Gastrocnemius medialis (tissue), 4 donors: ENCODE data around the gene ST6GALNAC3. TPM values are rescaled to one million over a fixed set of nuclear protein-coding genes. Genes with fewer than 3 reads are reported as not detected.

ENCODE experiments used
- ATAC-seq, 2 donors: fragments of 150-250 bp; one replicate each; pipeline ENCODE4 v1.9.1; 2016
- DNase-seq, 2 donors: peaks; one replicate each; pipeline ENCODE4 v3.0.0-alpha.2; 2019
- H3K27ac ChIP-seq, 4 donors: fragments of 200-600 bp; sonication (generic); 1 replicate in 1 of 4; 2 replicates in 3 of 4; pipeline ENCODE4 v1.5.1; 2016 to 2018; ENCODE audit warnings: mild to moderate bottlenecking in 2 of 4, moderate library complexity in 1 of 4
- H3K27me3 ChIP-seq, 3 donors: fragments of 200-600 bp; sonication (generic) in 2 of 3; 1 replicate in 1 of 3; 2 replicates in 2 of 3; pipeline versions ENCODE4 v1.5.1 to v1.6.0; 2016 to 2019; ENCODE audit warnings: mild to moderate bottlenecking in 1 of 3, moderate library complexity in 1 of 3
- H3K36me3 ChIP-seq, 2 donors: fragments of 200-600 bp; sonication (generic) in 1 of 2; one replicate each; pipeline ENCODE4 v1.5.1; 2017 to 2018
- H3K4me1 ChIP-seq, 2 donors: fragments of 200-600 bp; sonication (generic) in 1 of 2; one replicate each; pipeline ENCODE4 v1.5.1; 2016 to 2017; ENCODE audit warnings: mild to moderate bottlenecking in 2 of 2
- H3K4me3 ChIP-seq, 4 donors: fragments of 200-600 bp; sonication (generic) in 3 of 4; 1 replicate in 1 of 4; 2 replicates in 3 of 4; pipeline ENCODE4 v1.5.1; 2016 to 2019; ENCODE audit warnings: mild to moderate bottlenecking in 2 of 4
- H3K9me3 ChIP-seq, 3 donors: fragments of 200-600 bp; sonication (generic) in 2 of 3; 1 replicate in 1 of 3; 2 replicates in 2 of 3; pipeline ENCODE4 v1.5.1; 2016 to 2019
- POLR2A ChIP-seq, 2 donors: fragments of 450-650 bp; IDR thresholded peaks; one replicate each; pipeline ENCODE4 v1.6.1; 2017; ENCODE audit warnings: antibody characterized with exemption in 2 of 2, mild to moderate bottlenecking in 2 of 2, moderate library complexity in 2 of 2
- in situ Hi-C, 4 donors: fragments of 200-750 bp; cut with MboI; loops; one replicate each; pipeline versions ENCODE4 v1.15.0 to v1.8.0; 2017; ENCODE audit warnings: low sequenced_read_pairs in 4 of 4
- intact Hi-C: fragments of 100-400 bp; cut with DNase I; formaldehyde crosslinking; loops from one replicate; pipeline ENCODE4 v1.15.1; 2023; ENCODE audit warnings: low total_unique reads
- total RNA-seq, 4 donors: library from RNA; depleted of rRNA; stranded (reverse); fragments of >200 nt; gene quantifications; one replicate each; pipeline versions ENCODE4 v1.1.0 to v1.2.3, GENCODE V29; 2016
- TF ChIP-seq, protein P1 (sequence below), 5 experiments: fragments of 450-650 bp in 3 of 5; fragments of 200-600 bp in 2 of 5; sonication (generic) in 2 of 5; IDR thresholded peaks in 4 of 5; conservative IDR thresholded peaks in 1 of 5; 1 replicate in 4 of 5; 2 replicates in 1 of 5; pipeline ENCODE4 v1.5.1; 2016 to 2019; ENCODE audit warnings: antibody characterized with exemption in 5 of 5, mild to moderate bottlenecking in 3 of 5, moderate library complexity in 3 of 5

The ST6GALNAC3 gene
- total RNA-seq, 4 donors from 2014 or later: 1.7 to 3.9 (median 2.8) TPM

DNA sequence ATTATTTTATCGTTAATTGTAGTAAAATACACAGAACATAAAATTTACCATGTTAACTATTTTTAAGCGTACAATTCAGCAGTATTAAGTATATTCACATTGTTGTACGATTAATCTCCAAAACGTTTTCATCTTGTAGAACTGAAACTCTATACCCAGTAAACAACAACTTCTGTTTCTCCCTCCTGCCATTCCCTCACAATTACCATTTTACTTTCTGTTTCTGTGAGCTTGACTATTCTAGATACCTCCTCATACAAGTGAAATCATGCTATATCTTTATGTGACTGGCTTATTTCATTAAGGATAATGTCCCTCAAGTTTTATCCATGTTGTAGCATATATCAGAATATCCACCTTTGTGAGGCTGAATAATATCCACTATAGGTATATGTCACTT is 156.8 kb downstream of the ST6GALNAC3 start:
- no peak overlapping the region for H3K27ac ChIP-seq
- no peak overlapping the region for H3K4me3 ChIP-seq
- no peaks in the 10 kb centered on the region for H3K4me1 ChIP-seq
- DNase-seq: no peak
- H3K36me3 ChIP-seq: no peaks in the 10 kb centered on the region
- H3K9me3 ChIP-seq: no peaks in the 10 kb centered on the region
- no peak for ATAC-seq
- intact Hi-C loops: no loop called here
- no peaks in the 10 kb centered on the region for H3K27me3 ChIP-seq
- TF ChIP-seq, protein P1, sequence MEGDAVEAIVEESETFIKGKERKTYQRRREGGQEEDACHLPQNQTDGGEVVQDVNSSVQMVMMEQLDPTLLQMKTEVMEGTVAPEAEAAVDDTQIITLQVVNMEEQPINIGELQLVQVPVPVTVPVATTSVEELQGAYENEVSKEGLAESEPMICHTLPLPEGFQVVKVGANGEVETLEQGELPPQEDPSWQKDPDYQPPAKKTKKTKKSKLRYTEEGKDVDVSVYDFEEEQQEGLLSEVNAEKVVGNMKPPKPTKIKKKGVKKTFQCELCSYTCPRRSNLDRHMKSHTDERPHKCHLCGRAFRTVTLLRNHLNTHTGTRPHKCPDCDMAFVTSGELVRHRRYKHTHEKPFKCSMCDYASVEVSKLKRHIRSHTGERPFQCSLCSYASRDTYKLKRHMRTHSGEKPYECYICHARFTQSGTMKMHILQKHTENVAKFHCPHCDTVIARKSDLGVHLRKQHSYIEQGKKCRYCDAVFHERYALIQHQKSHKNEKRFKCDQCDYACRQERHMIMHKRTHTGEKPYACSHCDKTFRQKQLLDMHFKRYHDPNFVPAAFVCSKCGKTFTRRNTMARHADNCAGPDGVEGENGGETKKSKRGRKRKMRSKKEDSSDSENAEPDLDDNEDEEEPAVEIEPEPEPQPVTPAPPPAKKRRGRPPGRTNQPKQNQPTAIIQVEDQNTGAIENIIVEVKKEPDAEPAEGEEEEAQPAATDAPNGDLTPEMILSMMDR (IDR thresholded peaks at IDR 0.05 in 4 of 5, conservative IDR thresholded peaks at IDR 0.05 in 1 of 5): no peak
- TF ChIP-seq POLR2A (IDR thresholded peaks at IDR 0.05): no peak
- in situ Hi-C loops: no loop called here

DNA sequence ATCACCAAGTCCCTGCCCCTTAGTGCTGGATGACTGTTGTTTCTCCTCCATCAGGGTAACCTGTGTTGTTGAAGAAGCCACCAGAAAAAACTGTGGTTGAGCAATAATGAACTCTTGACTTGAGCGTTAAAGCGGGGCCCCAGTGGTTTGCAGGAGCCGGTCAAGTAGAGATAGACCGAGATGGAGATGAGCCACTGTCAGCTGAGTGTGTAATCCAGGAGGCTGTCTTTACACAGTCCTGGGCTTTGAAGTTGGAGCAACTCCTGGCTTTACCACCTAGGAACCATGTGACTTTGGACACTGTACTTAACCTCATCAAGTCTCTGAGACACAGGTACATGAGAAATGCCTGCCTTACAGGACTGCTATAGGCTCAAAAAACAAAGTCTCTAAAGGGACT is 158.1 kb downstream of the ST6GALNAC3 start:
- no peaks in the 10 kb centered on the region for H3K36me3 ChIP-seq
- in situ Hi-C loops: no loop called here
- ATAC-seq: no peak
- no peak for TF ChIP-seq POLR2A (IDR thresholded peaks at IDR 0.05)
- TF ChIP-seq, protein P1 (IDR thresholded peaks at IDR 0.05 in 4 of 5, conservative IDR thresholded peaks at IDR 0.05 in 1 of 5): no peak
- no peak overlapping the region for H3K27ac ChIP-seq
- no peaks in the 10 kb centered on the region for H3K27me3 ChIP-seq
- intact Hi-C loops: no loop called here
- DNase-seq: no peak
- no peak overlapping the region for H3K4me3 ChIP-seq
- H3K4me1 ChIP-seq: no peaks in the 10 kb centered on the region
- no peaks in the 10 kb centered on the region for H3K9me3 ChIP-seq

- Histone ChIP-seq H3K9me3 (no peaks in the 10 kb centered on the region), H3K27ac (no peak overlapping the region), H3K4me1 (no peaks in the 10 kb centered on the region), H3K4me3 (no peak overlapping the region), H3K27me3 (no peaks in the 10 kb centered on the region), H3K36me3 (no peaks in the 10 kb centered on the region)
- TF ChIP-seq, protein P1 (IDR thresholded peaks at IDR 0.05 in 4 of 5, conservative IDR thresholded peaks at IDR 0.05 in 1 of 5): no peak
- no peak for TF ChIP-seq POLR2A (IDR thresholded peaks at IDR 0.05)
- no peak for ATAC-seq
- in situ Hi-C loops (no loop called here), intact Hi-C loops (no loop called here)
- DNase-seq: no peak
Observed at GRCh38 chr1:76234061-76234460, 159.5 kb downstream of the ST6GALNAC3 start.

- intact Hi-C loops (no loop called here), in situ Hi-C loops (no loop called here)
- no peak for ATAC-seq
- H3K36me3 ChIP-seq: no peaks in the 10 kb centered on the region
- TF ChIP-seq, protein P1 (IDR thresholded peaks at IDR 0.05 in 4 of 5, conservative IDR thresholded peaks at IDR 0.05 in 1 of 5): no peak
- no peak for TF ChIP-seq POLR2A (IDR thresholded peaks at IDR 0.05)
- no peak overlapping the region for H3K4me3 ChIP-seq
- no peak overlapping the region for H3K27ac ChIP-seq
- H3K27me3 ChIP-seq: no peaks in the 10 kb centered on the region
- DNase-seq: no peak
- no peaks in the 10 kb centered on the region for H3K9me3 ChIP-seq
- H3K4me1 ChIP-seq: no peaks in the 10 kb centered on the region
Observed at GRCh38 chr1:76237211-76237610, 162.7 kb downstream of the ST6GALNAC3 start.

GRCh38 chr1:76238094-76238628 is 163.6 kb downstream of the ST6GALNAC3 start:
- DNase-seq (no peak), ATAC-seq (no peak)
- Histone ChIP-seq H3K4me3 (no peak overlapping the region), H3K36me3 (no peaks in the 10 kb centered on the region), H3K27me3 (no peaks in the 10 kb centered on the region), H3K27ac (no peak overlapping the region), H3K9me3 (no peaks in the 10 kb centered on the region), H3K4me1 (no peaks in the 10 kb centered on the region)
- in situ Hi-C loops (no loop called here), intact Hi-C loops (no loop called here)
- TF ChIP-seq, protein P1 (IDR thresholded peaks at IDR 0.05 in 4 of 5, conservative IDR thresholded peaks at IDR 0.05 in 1 of 5): no peak
- TF ChIP-seq POLR2A (IDR thresholded peaks at IDR 0.05): no peak
